HG03442 (cell line): ENCODE results near the gene TCF7L1.

Source experiments
- ATAC-seq: cut with Tn5 transposase; IDR thresholded peaks from one replicate; pipeline ENCODE4 v1.9.1; 2021; ENCODE audit warnings: mild to moderate bottlenecking, moderate library complexity; ENCODE audit not compliant: unreplicated experiment

The TCF7L1 gene

DNA sequence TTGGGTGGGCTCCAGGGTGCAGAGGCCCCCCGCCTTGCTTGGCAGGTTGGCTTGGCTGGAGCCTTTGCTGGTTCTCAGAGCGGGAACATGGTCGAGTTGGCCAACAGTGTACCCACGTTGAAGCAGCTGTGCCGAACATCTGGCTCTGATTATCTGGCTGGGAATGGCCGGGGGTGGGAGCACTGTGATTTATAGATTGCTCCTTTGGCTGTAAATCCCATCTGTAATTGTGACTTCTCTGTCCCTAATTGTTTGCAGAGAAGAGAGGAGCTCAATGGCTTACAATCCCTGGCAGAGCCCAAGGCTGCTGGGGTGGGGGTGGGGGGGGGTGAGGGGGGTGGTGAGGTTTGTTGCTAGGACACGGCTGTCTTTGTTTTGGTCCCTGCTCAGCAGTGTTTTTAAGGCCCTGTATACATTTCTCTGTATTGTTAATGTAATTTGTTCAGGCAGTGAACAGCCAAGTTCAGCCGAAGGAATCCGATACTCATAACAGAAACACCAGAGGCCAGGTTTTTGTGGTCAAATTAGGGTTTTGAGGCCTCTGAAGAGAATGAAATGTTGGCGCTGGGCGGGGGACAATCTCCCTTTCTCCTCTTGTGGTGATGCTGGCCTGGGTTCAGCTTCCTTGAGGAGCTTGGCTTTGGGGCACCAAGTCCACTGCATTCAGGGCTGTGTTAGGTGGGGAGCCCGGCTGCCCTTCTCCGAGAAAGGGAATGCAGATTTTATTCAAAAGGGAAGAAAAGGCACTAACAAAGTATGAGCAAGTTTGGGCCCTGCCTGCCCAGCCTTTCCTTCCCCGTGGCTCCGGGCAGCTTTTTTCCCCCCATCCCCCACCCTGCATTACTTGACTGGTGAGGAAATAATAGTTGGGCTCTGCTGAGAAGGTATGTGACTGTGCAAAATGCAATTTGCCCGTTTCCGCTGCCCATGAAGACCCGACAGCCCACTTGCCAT, 82.5 kb downstream of the TCF7L1 start:
- no peak for ATAC-seq

DNA sequence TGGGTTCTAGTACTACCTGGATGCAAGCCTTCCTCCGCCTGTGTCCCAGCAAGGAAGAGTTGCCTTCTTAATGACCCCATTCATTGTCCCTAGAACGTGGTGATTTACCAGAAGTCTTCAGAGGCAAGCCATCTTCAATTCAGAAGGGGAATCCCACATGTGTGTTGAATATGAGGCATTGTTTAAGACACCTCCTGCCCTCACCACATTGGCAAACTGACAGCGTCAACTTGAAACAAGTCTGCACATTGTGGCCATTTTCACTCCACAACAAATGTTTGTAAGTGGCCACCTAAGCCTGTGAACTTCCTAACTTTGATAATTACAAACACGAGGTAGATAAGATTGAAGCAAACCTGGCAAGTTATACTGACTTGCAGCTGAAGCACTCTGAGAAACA, 83.7 kb downstream of the TCF7L1 start:
- ATAC-seq = no peak

DNA sequence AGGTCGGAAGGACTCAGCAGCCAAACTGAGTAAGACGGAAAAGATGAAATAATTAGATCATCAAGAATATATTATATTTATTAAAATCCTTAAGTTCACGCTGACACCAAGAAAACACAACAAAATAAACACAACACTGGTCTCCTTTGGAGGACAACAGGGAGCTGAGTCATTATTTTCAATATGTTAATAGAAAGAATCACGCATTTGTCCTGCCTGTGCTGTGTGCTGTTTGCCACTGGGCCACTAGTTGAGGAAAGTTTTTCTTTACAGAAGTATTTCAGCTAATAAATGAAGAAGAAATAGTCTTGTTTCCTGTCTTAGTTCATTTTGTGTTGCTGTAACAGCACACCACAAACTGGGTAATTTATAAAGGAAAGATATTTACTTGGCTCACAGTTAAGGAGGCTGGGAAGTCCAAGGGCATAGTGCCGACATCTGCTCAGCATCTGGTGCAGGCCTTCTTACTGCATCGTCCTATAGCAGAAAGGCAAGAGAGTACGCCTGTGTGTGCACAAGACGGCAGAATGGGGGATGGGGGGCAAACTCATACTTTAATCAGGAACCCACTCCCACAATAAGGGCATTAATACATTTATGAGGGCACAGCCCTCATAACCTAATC, 88.0 kb downstream of the TCF7L1 start:
- no peak for ATAC-seq

DNA sequence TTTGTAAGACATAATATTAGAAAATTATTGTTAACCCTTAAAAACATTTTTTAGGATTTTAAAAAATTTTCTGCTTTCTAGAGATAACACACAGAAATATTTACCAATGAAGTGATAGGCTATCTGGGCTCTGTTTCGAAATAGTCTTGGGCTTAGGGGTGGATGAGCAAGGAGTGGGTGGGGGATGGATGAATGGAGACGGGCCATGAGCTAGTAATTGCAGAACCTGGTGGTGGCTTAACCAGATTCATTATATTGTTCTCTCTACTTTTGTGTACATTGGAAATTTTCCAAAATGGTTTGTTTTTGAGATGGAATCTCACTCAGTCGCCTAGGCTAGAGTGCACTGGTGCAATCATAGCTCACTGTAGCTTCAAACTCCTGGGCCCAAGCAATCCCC, 89.6 kb downstream of the TCF7L1 start:
- no peak for ATAC-seq

DNA sequence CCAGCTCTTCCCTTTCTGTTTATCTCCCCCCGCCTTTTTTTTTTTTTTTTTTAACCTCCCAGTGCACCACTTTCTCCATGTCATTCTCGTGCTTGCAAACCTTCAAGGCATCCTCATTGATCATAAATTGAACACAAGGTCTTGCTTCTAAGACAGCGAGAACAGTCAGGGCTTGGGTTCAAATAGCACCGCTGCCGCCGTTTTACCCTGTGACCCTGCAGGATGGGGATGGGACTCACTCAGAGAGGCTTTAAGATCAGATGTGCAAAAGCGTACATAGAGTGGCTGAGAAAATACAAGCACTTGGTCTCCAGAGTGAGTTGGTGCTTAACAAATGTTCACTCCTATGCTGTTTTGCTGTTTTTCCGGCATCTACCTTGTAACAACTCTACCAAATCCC, 93.6 kb downstream of the TCF7L1 start:
- ATAC-seq = no peak

DNA sequence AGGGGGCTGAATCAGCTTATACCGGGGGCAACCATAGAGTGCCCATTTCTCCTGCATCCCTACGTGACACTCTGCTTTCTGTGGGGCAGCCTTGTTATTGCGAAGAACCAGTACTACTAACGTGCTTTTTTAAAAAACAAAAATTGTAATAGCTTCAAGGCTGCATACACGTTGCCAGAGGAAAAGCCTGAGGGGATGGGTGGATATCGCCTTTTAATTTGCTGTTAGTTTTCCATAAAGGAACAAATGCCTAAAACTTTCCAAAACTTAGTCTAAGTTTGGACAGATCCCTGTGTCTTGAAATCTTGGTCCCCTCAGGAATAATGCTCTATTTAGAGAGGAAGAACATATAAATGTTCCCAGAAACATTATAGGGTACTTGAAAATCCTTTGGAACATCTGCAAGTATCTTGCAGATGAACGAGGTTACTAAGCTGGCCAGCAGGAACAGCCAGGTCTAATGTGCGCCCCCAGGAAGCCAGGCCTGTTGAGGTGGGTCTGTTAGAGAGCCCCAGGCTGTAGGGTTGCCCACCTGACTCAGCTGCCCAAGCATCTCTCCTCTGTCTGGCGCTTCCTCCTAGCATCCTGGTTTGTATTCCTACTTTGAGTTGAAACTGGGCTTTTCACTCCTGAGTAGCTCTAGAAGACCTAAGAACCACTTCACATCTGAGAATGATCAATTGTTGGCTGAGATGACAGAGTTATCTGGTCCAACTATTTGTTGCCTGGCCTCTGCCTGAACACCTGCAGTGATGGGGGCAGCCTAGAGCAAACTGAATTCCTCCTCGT, 97.7 kb downstream of the TCF7L1 start:
- ATAC-seq = no peak

DNA sequence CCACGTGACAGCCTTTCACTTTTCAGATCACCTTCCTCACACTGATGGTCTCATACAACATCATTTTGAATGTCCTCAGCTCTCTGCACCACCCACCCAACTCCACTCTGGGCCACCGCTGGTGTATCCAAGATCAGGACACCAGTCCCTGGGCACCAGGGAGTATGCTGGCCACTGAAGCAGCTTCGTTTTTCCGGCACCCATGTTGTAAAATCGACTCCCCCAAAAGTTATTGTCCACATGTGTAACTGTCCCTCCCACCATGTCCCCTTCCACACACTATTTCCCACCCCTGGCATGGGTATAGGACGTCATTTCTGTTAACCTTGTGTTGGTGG, 98.2 kb downstream of the TCF7L1 start:
- no peak for ATAC-seq

DNA sequence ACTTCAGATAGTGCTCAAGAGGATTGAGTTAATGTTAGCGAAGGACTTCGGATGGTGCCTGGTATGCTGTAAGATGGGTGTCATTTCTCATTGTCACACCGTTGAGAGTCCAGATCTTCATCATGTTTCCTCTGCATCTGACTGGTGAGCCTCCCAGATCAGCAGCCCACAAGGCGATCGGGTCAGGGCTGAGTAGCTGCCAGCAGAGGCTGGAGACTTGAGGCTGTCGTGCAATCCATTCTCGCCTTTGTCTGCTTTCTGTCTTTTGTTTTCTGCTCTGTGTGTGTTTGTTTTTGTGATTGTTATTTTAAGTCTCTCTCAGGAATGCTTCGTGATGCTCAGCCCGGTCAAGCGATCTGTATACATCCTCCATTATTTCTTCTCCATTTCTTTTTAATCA, 98.8 kb downstream of the TCF7L1 start:
- ATAC-seq = no peak

DNA sequence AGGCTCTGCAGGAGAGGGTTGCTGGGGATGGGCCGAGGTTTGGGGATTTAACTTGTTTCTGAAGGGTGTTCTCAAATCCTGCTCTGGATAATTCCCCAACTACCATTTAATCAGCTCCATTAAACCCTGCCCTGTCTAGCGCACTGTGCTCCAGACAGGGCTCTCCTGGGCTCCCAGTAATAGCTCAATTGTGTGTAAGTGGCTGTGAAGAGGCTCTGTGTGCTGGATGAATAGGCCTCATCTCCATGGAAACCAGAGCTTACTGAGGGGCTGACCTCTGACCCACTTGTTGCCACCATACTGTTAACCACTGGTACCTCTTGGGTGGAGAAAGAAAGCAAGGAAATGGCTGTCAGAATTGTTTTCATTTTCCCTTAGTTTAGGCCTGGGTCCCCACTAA, 101.7 kb downstream of the TCF7L1 start:
- ATAC-seq = no peak

DNA sequence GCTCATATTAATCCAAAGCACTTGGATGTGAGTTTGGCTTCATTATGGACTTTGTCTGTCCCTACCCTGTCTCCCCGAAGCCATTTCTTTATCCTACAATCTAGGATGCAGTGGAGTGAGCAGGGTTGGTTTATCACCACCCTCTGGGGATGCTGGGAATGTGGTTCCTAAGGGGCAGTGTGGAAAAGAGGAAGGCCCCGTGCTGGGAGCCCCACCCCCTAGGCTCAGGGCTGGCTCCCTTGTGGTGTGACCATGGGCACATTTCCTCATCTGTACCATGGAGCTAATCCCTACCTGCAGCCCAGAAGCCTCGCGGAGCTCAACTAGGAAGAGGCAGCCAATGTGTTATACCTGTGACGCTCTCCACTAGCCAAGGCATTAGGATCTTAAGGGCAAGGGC, 102.1 kb downstream of the TCF7L1 start:
- no peak for ATAC-seq

DNA sequence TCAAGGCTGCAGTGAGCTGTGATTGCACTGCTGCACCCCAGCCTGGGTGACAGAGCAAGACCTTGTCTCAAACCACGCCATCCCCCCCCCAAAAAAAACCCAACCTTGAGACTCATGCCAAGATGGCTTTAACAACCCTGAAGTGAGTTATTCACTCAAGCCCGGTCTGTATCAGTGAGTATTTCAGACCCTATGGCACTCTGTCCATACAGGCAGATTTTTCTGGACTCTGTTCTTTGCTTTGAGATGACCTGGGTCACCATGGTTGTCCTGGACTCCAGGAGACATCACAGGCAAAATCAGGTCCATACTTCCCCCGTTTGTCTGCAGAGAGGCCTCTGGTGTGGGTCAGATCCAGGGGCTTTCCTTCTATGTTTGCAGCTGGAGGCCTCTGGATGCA, 102.9 kb downstream of the TCF7L1 start:
- no peak for ATAC-seq

DNA sequence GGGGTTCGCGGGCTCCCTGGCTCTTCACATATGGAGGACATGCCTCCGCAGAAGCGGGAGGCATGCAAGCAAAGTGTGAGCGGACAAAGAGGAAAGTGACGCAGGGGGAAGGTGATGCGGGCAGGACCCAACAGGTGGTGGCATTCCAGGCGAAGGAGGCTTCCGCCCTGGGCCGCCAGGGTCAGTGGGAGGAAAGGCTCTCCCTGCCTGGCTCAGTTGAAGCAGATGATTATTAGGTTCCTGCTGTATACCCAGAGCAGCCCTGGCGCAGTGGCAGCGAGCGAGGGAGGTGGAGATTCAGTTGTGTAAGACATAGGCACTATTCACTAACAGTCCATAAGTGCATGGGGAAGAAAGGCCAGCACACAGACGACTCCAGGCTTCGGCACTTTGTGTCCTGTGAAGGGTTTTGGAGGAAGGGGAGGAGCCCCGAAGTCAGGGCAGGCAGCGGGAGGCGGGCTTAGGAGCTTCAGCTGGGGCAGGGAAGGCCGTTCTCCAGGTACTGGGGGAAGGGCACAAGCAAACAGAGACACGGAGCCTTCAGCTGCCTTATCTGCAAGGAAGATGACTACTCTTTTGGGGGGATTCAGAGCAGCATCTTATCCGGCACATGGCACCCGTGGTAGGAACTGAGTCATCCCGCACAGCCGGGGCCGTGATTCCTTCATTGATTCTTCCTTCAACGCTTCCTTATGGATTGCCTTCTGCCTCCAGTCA, 104.8 kb downstream of the TCF7L1 start:
- ATAC-seq = no peak

DNA sequence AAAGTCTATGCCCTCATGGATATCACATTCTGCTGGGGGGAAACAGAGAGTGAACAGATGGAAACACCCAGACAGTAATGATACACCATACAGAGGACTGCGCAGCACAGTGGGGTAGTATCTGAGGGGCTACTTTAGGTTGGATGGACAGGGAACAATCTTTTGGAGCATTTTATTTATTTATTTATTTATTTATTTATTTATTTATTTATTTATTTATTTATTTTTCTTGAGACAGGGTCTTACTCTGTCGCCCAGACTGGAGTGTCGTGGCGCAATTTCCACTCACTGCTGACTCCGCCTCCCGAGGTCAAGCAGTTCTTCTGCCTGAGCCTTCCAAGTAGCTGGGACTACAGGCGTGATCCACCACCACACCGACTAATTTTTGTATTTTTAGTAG, 105.4 kb downstream of the TCF7L1 start:
- no peak for ATAC-seq

DNA sequence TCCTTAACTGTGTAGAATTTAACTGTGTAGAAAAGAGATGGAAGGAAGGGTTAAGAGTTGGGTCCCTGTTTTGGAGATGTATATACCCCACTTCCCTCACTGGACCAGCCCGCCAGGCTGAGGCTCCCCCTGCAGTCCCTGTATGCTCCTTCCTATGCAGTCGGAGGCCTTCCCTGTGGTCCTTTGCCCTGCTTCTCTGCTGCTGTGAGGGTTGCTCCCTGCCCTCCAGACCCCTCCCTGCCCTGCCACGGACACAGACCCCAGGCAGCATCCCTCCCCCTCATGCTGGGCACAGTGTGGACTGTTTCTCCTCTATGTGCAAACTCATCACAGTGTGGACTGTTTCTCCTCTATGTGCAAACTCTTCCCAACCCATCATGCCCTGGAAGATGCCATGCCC, 105.9 kb downstream of the TCF7L1 start:
- ATAC-seq = no peak

DNA sequence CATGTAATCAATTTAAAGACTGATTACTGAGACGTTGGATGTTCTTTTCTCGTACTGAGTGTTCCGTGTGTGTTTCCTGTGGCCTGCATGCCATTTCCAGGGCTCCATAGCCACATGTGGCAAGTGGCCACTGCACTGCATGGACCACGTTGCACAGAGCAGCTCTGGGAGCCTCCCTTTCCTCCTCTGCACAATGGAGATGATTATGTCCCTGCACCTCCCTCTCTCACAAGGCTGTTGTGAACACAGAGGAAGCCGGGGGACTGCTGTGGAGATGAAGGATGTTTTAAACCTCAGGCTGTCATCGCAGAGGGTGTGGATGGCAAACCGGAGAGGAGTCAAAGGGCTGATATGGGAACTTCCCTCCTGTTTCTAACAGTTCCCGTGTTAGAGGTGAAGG, 106.9 kb downstream of the TCF7L1 start:
- ATAC-seq = no peak

DNA sequence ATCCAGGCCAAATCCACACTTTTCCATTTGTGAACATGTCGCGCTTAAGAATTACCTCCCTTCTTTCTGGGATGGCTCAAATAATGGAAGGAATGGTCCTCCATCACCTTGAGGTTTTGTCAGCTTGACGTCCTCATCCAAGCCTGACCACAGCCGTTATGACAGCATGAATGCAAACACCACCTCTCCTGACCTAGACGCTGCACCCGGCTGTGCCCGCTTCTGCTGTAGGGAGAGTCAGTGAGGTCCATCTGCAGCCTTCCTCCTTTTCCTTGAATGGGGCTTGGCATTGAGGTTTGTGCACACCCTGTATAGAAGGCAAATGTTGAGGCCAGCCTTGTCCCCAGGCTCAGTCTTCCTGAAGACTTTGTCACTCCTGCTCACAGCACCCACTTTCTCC, 109.1 kb downstream of the TCF7L1 start:
- no peak for ATAC-seq

DNA sequence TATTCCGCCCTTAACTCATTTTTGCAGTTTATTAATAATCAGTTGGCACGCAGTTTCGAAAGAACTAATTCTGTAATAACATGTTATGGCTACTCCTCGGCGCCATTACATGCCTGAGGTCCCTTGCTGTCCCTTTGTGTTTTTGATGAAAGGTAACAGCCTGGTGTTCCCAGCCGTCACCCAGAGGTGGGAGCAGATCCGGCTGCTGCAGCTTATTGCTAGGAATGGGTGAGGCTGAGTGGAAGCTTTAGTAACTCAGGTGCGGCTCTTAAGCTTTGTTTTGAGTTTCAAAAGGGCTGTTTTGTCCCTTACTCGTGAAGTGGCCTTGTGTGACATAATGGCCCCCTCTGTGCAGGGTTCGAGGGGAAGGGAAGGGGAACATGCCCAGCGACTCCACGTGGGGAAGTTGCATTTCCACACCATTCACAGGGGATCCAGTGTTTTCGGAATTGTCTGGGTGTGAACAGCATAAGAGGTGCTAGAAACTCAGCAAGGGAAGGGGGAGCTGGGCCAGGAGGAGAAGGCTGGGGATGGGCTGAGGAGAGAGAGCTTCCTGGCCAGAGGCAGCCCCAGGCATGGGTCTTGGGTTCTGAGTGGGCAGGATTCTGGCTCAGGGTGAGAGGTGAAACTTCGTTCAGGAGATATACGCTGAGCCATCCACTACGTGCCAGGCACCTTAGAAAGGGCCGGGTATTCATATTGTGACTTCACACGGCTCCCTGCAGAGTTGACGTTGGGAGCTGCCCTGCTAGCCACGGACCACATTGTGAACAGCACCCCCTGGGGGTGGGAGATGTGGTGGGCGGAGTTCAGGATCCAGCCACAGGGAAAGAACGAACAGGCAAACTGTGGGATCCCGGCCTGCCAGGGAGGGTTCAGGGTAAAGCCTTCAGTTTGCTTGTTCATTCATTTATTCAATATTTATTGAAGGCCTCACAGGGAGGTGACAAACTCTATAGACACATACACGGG, 110.2 kb downstream of the TCF7L1 start:
- ATAC-seq = no peak

DNA sequence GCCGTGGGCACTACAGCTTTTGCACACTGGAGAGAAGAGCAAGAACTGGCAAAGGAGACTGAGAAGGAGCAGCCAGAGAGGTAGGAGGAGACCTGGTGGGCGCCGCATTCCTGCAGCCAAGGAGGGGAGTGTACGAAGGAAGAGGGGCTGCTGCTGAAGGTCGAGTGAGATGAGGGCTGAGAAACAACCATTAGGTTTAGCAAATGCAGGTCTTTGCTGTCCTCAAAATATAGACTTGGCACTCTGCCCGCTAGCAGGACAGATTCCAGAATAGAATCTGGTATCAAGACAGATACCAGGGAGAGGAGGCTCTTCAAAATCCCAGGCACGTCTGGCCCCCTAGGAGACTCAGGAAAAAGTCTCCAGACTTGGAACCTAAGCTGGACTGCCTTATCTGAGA, 111.6 kb downstream of the TCF7L1 start:
- no peak for ATAC-seq

DNA sequence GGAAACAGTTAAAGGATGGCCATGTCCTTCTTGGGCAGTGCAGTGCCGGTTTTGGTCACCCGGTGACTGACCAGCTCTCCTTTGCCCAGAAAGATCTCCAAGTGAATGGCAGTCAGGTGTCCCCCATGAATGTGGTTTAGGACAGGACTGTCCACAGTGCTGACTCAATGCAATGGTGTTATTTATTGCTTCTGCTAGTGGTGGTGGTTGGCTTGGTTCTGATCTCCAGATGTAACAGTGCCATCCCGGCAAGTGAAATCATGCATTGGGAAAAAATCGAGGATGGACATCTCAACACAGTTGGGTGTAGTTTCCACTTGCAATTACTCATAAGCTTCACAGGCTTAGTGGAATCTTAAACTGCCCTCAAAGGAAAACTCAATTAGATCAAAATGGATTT, 112.7 kb downstream of the TCF7L1 start:
- ATAC-seq = no peak

DNA sequence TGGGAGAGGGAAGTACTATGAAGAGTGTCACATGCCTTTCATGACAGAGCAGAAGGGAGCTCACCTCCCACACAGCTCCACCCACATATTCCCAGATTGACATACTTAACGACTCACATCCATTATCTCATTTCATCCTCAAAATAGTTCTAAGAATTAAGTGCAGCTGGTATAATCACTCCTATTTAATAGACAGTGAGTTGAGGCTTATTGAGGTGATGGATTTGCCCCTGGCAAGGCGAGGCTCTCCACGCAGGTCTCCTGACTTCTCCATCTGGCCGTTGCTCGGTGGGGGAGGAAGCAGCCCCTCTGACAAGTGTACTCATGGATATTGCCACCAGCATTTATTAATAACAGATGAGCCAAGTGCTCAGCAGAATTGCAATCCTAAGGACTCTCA, 113.2 kb downstream of the TCF7L1 start:
- ATAC-seq = no peak
